ENCODE data around the gene NAPSA. TPM values are rescaled to one million over a fixed set of nuclear protein-coding genes. Genes with fewer than 3 reads are reported as not detected.
"Not testable (repeated sequence)": the region's sequence is repeated elsewhere in the genome, so short reads cannot be mapped to it uniquely, and the experiment has no call there.

The NAPSA gene
- total and polyA plus RNA-seq, 2 donors (not counting 1 experiment from before 2014, with no cell fraction given), result 0.03 to 0.17 TPM

GRCh38 chr19:50341091-50341564 lies 24.3 kb downstream of the NAPSA start:
- no peaks in the 10 kb centered on the region for H3K79me2 ChIP-seq (ENCODE audit: control insufficient read depth, insufficient read depth, low read length)
- H4K20me1 ChIP-seq (ENCODE audit: control insufficient read depth, extremely low read depth, insufficient read depth, low read length), result no peaks in the 10 kb centered on the region
- TF ChIP-seq CTCF (conservative IDR thresholded peaks at IDR 0.05 in 1 of 2, IDR thresholded peaks at IDR 0.05 in 1 of 2; ENCODE audit: low read depth in 1 of 2, low read length in 2 of 2), result no peak
- TF ChIP-seq EZH2 (IDR thresholded peaks at IDR 0.05; ENCODE audit: low read length, missing control alignments), result no peak
- H3K9ac ChIP-seq (ENCODE audit: insufficient read depth, low read length), result no peak overlapping the region
- no peaks in the 10 kb centered on the region for H3K9me3 ChIP-seq (ENCODE audit: control insufficient read depth, insufficient read depth, low read depth, low read length)
- H3K27ac ChIP-seq (ENCODE audit: insufficient read depth, low read length), result no peak overlapping the region
- no peak overlapping the region for H3K4me2 ChIP-seq (ENCODE audit: extremely low read depth, insufficient read depth, low read length)
- no peak overlapping the region for H3K4me3 ChIP-seq (replicated peaks in 1 of 4; ENCODE audit: control extremely low read depth in 1 of 4, insufficient read depth in 1 of 4, low read depth in 3 of 4, low read length in 4 of 4)
- H3K36me3 ChIP-seq (ENCODE audit: control insufficient read depth, insufficient read depth, low read length), result no peaks in the 10 kb centered on the region
- DNase-seq (ENCODE audit: low read depth in 2 of 2), result no peak
- no peaks in the 10 kb centered on the region for H3K4me1 ChIP-seq (ENCODE audit: control insufficient read depth, extremely low read depth, insufficient read depth, low read length)
- H2AFZ ChIP-seq (ENCODE audit: low read length), result no peak overlapping the region
- no peaks in the 10 kb centered on the region for H3K27me3 ChIP-seq (ENCODE audit: control insufficient read depth, insufficient read depth, low read length)

- Histone ChIP-seq H3K4me2 (ENCODE audit: extremely low read depth, insufficient read depth, low read length) (no peak overlapping the region), H3K9me3 (ENCODE audit: control insufficient read depth, insufficient read depth, low read depth, low read length) (no peaks in the 10 kb centered on the region), H3K4me1 (ENCODE audit: control insufficient read depth, extremely low read depth, insufficient read depth, low read length) (no peaks in the 10 kb centered on the region), H2AFZ (ENCODE audit: low read length) (no peak overlapping the region), H3K36me3 (ENCODE audit: control insufficient read depth, insufficient read depth, low read length) (no peaks in the 10 kb centered on the region), H3K4me3 (replicated peaks in 1 of 4; ENCODE audit: control extremely low read depth in 1 of 4, insufficient read depth in 1 of 4, low read depth in 3 of 4, low read length in 4 of 4) (no peak overlapping the region), H4K20me1 (ENCODE audit: control insufficient read depth, extremely low read depth, insufficient read depth, low read length) (no peaks in the 10 kb centered on the region), H3K27me3 (ENCODE audit: control insufficient read depth, insufficient read depth, low read length) (no peaks in the 10 kb centered on the region), H3K79me2 (ENCODE audit: control insufficient read depth, insufficient read depth, low read length) (no peaks in the 10 kb centered on the region), H3K27ac (ENCODE audit: insufficient read depth, low read length) (no peak overlapping the region), H3K9ac (ENCODE audit: insufficient read depth, low read length) (no peak overlapping the region)
- TF ChIP-seq CTCF (conservative IDR thresholded peaks at IDR 0.05 in 1 of 2, IDR thresholded peaks at IDR 0.05 in 1 of 2; ENCODE audit: low read depth in 1 of 2, low read length in 2 of 2) (no peak), EZH2 (IDR thresholded peaks at IDR 0.05; ENCODE audit: low read length, missing control alignments) (no peak)
- DNase-seq (ENCODE audit: low read depth in 2 of 2), result no peak
Observed at GRCh38 chr19:50340331-50340730, 25.1 kb downstream of the NAPSA start.

GRCh38 chr19:50337031-50337430 lies 28.4 kb downstream of the NAPSA start:
- not testable (repeated sequence) for H2AFZ ChIP-seq (ENCODE audit: low read length); H3K79me2 ChIP-seq (ENCODE audit: control insufficient read depth, insufficient read depth, low read length); H3K4me2 ChIP-seq (ENCODE audit: extremely low read depth, insufficient read depth, low read length); DNase-seq (ENCODE audit: low read depth in 2 of 2); H3K4me3 ChIP-seq (replicated peaks in 1 of 4; ENCODE audit: control extremely low read depth in 1 of 4, insufficient read depth in 1 of 4, low read depth in 3 of 4, low read length in 4 of 4); H3K27me3 ChIP-seq (ENCODE audit: control insufficient read depth, insufficient read depth, low read length); H3K9ac ChIP-seq (ENCODE audit: insufficient read depth, low read length); H3K36me3 ChIP-seq (ENCODE audit: control insufficient read depth, insufficient read depth, low read length); H3K9me3 ChIP-seq (ENCODE audit: control insufficient read depth, insufficient read depth, low read depth, low read length); H3K27ac ChIP-seq (ENCODE audit: insufficient read depth, low read length); H4K20me1 ChIP-seq (ENCODE audit: control insufficient read depth, extremely low read depth, insufficient read depth, low read length); H3K4me1 ChIP-seq (ENCODE audit: control insufficient read depth, extremely low read depth, insufficient read depth, low read length)

All from fibroblast of lung (primary cell).